Measurements from ENCODE around the gene SSTR3. TPM values are rescaled to one million over a fixed set of nuclear protein-coding genes. Genes with fewer than 3 reads are reported as not detected.

The SSTR3 gene
- total and polyA plus RNA-seq, 7 donors: 0.36 to 1.7 TPM; not detected in 5

DNA sequence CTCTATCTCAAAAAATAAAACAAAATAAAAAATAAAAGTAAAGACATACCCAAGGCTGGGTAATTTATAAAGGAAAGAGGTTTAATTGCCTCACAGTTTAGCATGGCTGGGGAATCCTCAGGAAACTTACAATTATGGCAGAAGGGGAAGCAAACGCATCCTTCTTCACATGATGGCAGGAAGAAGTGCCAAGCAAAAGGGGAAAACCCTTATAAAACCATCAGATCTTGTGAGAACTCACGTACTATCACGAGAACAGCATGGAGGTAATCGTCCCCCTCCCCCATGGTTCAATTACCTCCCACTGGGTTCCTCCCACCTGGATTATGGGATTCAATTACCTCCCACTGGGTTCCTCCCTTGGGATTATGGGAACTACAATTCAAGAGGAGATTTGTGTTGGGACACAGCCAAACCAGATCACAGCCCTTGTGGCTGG is 8.3 kb upstream of the SSTR3 start:
- no peaks in the 10 kb centered on the region for H3K36me3 ChIP-seq
- intact Hi-C loops (cut with DNase I): no loop called here
- DNase-seq: no peak
- no peaks in the 10 kb centered on the region for H3K4me1 ChIP-seq
- no peaks in the 10 kb centered on the region for H3K9me3 ChIP-seq
- no peak for TF ChIP-seq POLR2AphosphoS5 (IDR thresholded peaks at IDR 0.05)
- no peak for TF ChIP-seq EP300 (IDR thresholded peaks at IDR 0.05)
- TF ChIP-seq POLR2A (IDR thresholded peaks at IDR 0.05): no peak
- TF ChIP-seq CTCF (IDR thresholded peaks at IDR 0.05): no peak
- H3K27ac ChIP-seq: no peak overlapping the region
- no peak overlapping the region for H3K4me3 ChIP-seq
- WGBS, 2 donors: 42 to 43% methylated on average over 4 of the region's 4 CpGs
- H3K27me3 ChIP-seq: no peaks in the 10 kb centered on the region

GRCh38 chr22:37219533-37219932 is 7.3 kb upstream of the SSTR3 start:
- Histone ChIP-seq H3K36me3 (no peaks in the 10 kb centered on the region), H3K27me3 (no peaks in the 10 kb centered on the region), H3K4me1 (no peaks in the 10 kb centered on the region), H3K27ac (no peak overlapping the region), H3K4me3 (no peak overlapping the region), H3K9me3 (no peaks in the 10 kb centered on the region)
- TF ChIP-seq POLR2A (IDR thresholded peaks at IDR 0.05) (no peak), POLR2AphosphoS5 (IDR thresholded peaks at IDR 0.05) (no peak), EP300 (IDR thresholded peaks at IDR 0.05) (no peak), CTCF (IDR thresholded peaks at IDR 0.05) (no peak)
- intact Hi-C loops (cut with DNase I): no loop called here
- no peak for DNase-seq
- WGBS, 2 donors: 77 to 83% methylated on average over 6 of the region's 6 CpGs

- no peak for TF ChIP-seq POLR2A (IDR thresholded peaks at IDR 0.05)
- TF ChIP-seq CTCF (IDR thresholded peaks at IDR 0.05): no peak
- TF ChIP-seq POLR2AphosphoS5 (IDR thresholded peaks at IDR 0.05): no peak
- H3K9me3 ChIP-seq: no peaks in the 10 kb centered on the region
- H3K36me3 ChIP-seq: no peaks in the 10 kb centered on the region
- no peaks in the 10 kb centered on the region for H3K27me3 ChIP-seq
- intact Hi-C loops (cut with DNase I): no loop called here
- no peak for DNase-seq
- WGBS, 2 donors: 21 to 55% methylated on average over 7 of the region's 7 CpGs
- no peak overlapping the region for H3K4me3 ChIP-seq
- no peak overlapping the region for H3K27ac ChIP-seq
- no peaks in the 10 kb centered on the region for H3K4me1 ChIP-seq
Measured at GRCh38 chr22:37218771-37219411, 6.6 kb upstream of the SSTR3 start.

- DNase-seq: no peak
- Histone ChIP-seq H3K4me3 (no peak overlapping the region), H3K27me3 (no peaks in the 10 kb centered on the region), H3K27ac (no peak overlapping the region), H3K36me3 (no peaks in the 10 kb centered on the region), H3K4me1 (no peaks in the 10 kb centered on the region), H3K9me3 (no peaks in the 10 kb centered on the region)
- 69 to 76% methylated on average over 6 of the region's 6 CpGs for WGBS, 2 donors
- no peak for TF ChIP-seq CTCF (IDR thresholded peaks at IDR 0.05)
- TF ChIP-seq POLR2AphosphoS5 (IDR thresholded peaks at IDR 0.05): no peak
- TF ChIP-seq POLR2A (IDR thresholded peaks at IDR 0.05): no peak
- no peak for TF ChIP-seq EP300 (IDR thresholded peaks at IDR 0.05)
- intact Hi-C loops (cut with DNase I): no loop called here
Measured at GRCh38 chr22:37218399-37218770, 6.1 kb upstream of the SSTR3 start.

GRCh38 chr22:37215890-37216289 is 3.6 kb upstream of the SSTR3 start:
- H3K4me3 ChIP-seq: no peak overlapping the region
- H3K27ac ChIP-seq: no peak overlapping the region
- WGBS, 2 donors: 69 to 77% methylated on average over 9 of the region's 9 CpGs
- DNase-seq: no peak
- H3K4me1 ChIP-seq: no peaks in the 10 kb centered on the region
- no peaks in the 10 kb centered on the region for H3K36me3 ChIP-seq
- peaks cover 0 to 17% (median 4%) of the 10 kb centered on the region in 3 donors for H3K27me3 ChIP-seq
- intact Hi-C loops (cut with DNase I): no loop called here
- TF ChIP-seq EP300 (IDR thresholded peaks at IDR 0.05) (no peak), POLR2A (IDR thresholded peaks at IDR 0.05) (no peak), CTCF (IDR thresholded peaks at IDR 0.05) (no peak), POLR2AphosphoS5 (IDR thresholded peaks at IDR 0.05) (no peak)
- no peaks in the 10 kb centered on the region for H3K9me3 ChIP-seq

Data from sigmoid colon (tissue), 7 donors.